ENCODE measurements around the gene KRTAP17-1. TPM values are rescaled to one million over a fixed set of nuclear protein-coding genes. Genes with fewer than 3 reads are reported as not detected.

KRTAP17-1 gene
- total and polyA plus RNA-seq, 8 donors, result not detected

DNA sequence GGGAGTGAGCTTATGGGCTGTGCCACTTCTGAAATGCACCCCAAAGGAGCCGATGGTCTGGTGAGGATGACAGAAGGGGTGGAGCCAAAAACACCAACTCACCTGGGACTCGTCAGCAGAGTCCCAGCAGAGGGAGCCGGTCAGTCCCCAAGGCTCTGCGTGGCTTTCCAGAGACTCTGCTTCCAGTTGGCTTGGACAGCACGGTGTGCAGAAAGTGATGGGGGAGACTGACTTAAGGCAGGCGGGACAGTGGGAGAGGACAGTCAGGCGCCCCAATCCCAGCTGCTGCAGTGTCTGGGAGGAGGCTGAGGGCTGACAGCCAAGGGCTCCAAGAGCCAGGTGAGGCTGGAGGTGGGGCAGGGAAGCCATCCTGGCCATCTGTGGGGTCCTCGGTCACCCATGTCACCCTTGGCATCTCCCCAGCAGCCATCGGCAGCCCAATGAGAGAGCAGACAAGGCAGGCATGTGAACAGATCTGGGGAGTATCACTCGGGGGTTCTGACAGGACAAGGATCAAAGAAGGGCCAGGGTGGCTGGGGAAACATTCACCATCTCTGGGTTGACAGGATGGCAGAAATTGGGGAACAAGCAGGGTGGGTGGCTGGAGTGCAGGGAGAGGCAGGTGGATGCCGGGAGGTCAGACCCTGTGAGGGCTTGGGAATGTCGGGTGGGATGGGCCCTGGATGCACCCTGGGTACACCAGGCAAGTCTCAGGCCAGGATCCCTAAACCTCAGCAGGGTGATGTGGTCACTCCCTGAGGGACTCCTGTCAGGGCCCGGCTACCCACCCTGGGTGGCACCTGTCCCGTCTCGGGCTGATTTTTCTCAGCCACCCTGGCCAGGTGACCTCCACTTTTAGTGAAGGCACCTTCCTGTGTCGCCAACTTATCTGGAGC lies 8.9 kb upstream of the KRTAP17-1 start:
- TF ChIP-seq, protein P1, sequence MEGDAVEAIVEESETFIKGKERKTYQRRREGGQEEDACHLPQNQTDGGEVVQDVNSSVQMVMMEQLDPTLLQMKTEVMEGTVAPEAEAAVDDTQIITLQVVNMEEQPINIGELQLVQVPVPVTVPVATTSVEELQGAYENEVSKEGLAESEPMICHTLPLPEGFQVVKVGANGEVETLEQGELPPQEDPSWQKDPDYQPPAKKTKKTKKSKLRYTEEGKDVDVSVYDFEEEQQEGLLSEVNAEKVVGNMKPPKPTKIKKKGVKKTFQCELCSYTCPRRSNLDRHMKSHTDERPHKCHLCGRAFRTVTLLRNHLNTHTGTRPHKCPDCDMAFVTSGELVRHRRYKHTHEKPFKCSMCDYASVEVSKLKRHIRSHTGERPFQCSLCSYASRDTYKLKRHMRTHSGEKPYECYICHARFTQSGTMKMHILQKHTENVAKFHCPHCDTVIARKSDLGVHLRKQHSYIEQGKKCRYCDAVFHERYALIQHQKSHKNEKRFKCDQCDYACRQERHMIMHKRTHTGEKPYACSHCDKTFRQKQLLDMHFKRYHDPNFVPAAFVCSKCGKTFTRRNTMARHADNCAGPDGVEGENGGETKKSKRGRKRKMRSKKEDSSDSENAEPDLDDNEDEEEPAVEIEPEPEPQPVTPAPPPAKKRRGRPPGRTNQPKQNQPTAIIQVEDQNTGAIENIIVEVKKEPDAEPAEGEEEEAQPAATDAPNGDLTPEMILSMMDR (IDR thresholded peaks at IDR 0.05), result no peak
- peak in 1 of 6 donors; percentile 43 for DNase-seq
- Histone ChIP-seq H3K27me3 (no peaks in the 10 kb centered on the region), H3K9me3 (no peaks in the 10 kb centered on the region), H3K27ac (no peak overlapping the region), H3K4me3 (no peak overlapping the region), H3K4me1 (no peaks in the 10 kb centered on the region), H3K36me3 (no peaks in the 10 kb centered on the region)
- ATAC-seq, result peak in 3 of 4 donors; percentile 58 to 75 (median 71)
- 38 to 42% methylated on average over 15 to 16 of the region's 16 CpGs for WGBS, 2 donors
- FAIRE-seq, result no peak
- intact Hi-C loops (cut with DNase I), result loop anchor here in 1 of 3 donors (5.0 kb wide), 1 partner anchor 417 kb away; no protein-coding TSS in a partner anchor

DNA sequence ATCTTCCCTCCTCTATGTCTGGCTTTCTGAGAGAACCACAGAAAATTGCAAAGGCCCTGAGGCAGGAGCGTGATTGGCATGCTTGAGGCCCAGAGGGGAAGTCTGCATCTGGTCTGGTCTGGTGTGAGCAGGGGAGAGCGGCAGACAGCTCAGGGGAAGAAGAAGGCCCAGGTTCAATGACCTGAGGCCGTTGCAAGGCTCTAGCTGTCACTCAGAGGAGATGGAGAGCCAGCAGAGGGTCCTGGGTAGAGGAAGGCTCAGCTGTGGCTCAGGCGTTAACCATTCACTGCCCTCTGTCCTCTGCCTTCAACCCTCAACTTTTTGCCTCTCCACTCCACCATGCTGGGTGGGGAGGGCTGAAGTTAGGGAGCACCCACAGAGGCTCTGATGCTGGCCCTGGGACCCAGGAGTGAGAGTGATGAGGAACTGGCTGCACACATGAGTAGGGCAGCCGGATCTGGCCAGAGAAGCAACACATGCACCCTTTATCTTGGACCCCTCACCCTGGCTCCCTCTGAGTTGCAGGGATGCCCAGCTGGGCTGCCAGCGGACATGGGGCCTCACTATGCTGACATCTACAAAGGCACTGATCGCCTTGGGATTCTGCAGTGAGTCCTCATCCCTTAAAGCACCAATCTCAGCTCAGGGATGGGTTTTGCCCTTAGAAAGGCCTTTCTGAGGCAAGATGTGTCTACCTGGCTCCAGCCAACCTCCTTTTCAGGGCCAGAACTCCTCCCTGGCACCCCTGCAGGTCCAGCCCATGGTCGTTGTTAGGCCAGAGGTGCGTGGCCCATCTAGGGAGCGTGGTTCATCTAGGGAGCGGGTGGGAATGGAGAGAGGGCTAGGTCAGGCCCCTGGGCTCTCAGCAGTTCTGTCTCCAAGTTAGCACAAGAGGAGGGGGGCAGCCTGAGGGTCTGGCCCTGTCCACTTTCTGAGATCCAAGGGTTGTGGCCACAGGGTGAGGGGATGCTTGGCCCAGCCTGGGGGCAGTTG lies 7.7 kb upstream of the KRTAP17-1 start:
- intact Hi-C loops (cut with DNase I), result no loop called here
- no peaks in the 10 kb centered on the region for H3K4me1 ChIP-seq
- ATAC-seq, result no peak
- WGBS, 2 donors, result 80 to 84% methylated on average over 11 of the region's 11 CpGs
- H3K36me3 ChIP-seq, result no peaks in the 10 kb centered on the region
- TF ChIP-seq, protein P1 (IDR thresholded peaks at IDR 0.05), result no peak
- H3K4me3 ChIP-seq, result no peak overlapping the region
- no peaks in the 10 kb centered on the region for H3K9me3 ChIP-seq
- no peak for DNase-seq
- H3K27ac ChIP-seq, result no peak overlapping the region
- FAIRE-seq, result no peak
- H3K27me3 ChIP-seq, result no peaks in the 10 kb centered on the region

DNA sequence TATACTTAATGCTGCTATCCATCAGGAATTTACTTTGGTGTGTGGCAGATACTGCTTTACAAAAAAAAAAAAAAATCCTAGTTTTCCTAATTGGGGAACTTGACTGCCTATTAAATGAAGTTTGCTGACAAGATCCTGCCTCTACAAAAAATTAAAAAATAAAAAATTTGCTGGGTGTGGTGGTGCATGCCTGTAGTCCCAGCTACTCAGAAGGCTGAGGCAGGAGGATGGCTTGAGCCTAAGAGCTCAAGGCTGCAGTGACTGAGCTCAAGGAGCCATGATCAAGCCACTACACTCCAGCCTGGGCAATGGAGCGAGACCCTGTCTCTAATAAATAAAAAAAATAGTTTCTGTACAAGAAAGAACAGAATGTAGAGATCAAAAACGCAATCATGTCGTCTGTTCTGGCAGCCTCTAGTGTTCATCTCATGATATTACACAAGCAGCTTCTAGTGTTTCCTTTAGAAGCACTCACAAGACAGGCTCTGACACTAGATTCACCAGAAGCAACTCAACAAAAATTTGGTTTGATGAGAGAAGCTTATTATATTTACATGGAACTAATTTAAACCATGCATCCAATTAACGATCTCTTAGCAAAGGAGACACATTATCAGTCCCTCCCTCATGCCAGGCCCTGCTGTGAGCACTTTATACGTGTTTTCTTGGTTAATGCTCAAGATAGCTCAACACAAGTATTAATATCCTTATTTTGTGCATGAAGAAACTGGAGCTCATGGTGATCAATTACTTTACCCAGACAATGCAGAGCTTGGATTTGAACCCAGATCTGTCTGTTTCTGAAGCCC lies 6.8 kb upstream of the KRTAP17-1 start:
- FAIRE-seq (no peak), DNase-seq (no peak), ATAC-seq (peak in 3 of 4 donors; percentile 74 to 84 (median 74))
- Histone ChIP-seq H3K4me3 (no peak overlapping the region), H3K4me1 (no peaks in the 10 kb centered on the region), H3K36me3 (no peaks in the 10 kb centered on the region), H3K27me3 (no peaks in the 10 kb centered on the region), H3K9me3 (no peaks in the 10 kb centered on the region), H3K27ac (no peak overlapping the region)
- TF ChIP-seq, protein P1 (IDR thresholded peaks at IDR 0.05), result peak; percentile 14 to 70 (median 52)
- 31% methylated on average over 5 of the region's 5 CpGs for WGBS, 2 donors
- intact Hi-C loops (cut with DNase I), result no loop called here

DNA sequence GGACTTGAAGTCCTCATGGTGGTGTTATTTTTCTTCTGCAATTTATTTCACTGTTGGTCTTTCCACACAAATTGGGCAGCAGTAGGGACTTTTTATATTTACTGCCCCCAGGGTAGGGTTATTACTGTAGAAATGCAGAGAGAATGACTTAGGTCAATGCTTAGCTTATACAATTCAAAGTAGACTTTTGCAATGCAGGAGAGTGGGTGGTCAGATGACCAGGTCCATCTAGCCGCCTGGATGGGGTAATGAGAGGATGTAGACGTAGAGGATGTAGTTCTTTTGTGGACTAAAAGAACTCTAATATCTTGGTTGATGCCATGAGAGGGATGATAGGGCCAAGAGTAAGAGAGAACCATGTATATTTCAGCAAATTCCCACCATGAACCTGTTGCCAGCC lies 2.7 kb upstream of the KRTAP17-1 start:
- Histone ChIP-seq H3K27me3 (no peaks in the 10 kb centered on the region), H3K27ac (no peak overlapping the region), H3K4me1 (no peaks in the 10 kb centered on the region), H3K36me3 (no peaks in the 10 kb centered on the region), H3K4me3 (no peak overlapping the region), H3K9me3 (no peaks in the 10 kb centered on the region)
- WGBS, 2 donors, result 34 to 43% methylated on average over 2 of the region's 2 CpGs
- TF ChIP-seq, protein P1 (IDR thresholded peaks at IDR 0.05), result no peak
- DNase-seq (no peak), ATAC-seq (no peak), FAIRE-seq (no peak)
- intact Hi-C loops (cut with DNase I), result no loop called here

All from pancreas (tissue), 10 donors.